KOPT-K1 (cell line): ENCODE data around the gene PTPRR.

Experiments
- H3K27ac ChIP-seq: fragments of 200-600 bp; sonication (generic); 2 replicates; pipeline ENCODE4 v1.5.1; 2016; ENCODE audit warnings: antibody characterized with exemption, mild to moderate bottlenecking, low read depth, low read length; ENCODE audit not compliant: poor library complexity, severe bottlenecking
- H3K36me3 ChIP-seq: fragments of 200-600 bp; sonication (generic); 2 replicates; pipeline ENCODE4 v1.5.1; 2017; ENCODE audit warnings: antibody characterized with exemption, mild to moderate bottlenecking, low read length, moderate library complexity; ENCODE audit not compliant: insufficient read depth
- H3K9me3 ChIP-seq: fragments of 200-600 bp; sonication (generic); 2 replicates; pipeline ENCODE4 v1.5.1; 2017; ENCODE audit warnings: antibody characterized with exemption, low read length, mild to moderate bottlenecking; ENCODE audit not compliant: insufficient read depth, poor library complexity, severe bottlenecking

Gene PTPRR

GRCh38 chr12:70639535-70639934, 281.0 kb downstream of the PTPRR start:
- no peaks in the 10 kb centered on the region for H3K36me3 ChIP-seq
- no peak overlapping the region for H3K27ac ChIP-seq
- H3K9me3 ChIP-seq: no peaks in the 10 kb centered on the region

GRCh38 chr12:70638639-70639360, 281.7 kb downstream of the PTPRR start:
- H3K36me3 ChIP-seq: no peaks in the 10 kb centered on the region
- H3K27ac ChIP-seq: no peak overlapping the region
- no peaks in the 10 kb centered on the region for H3K9me3 ChIP-seq

- Histone ChIP-seq H3K36me3 (no peaks in the 10 kb centered on the region), H3K27ac (no peak within 1 kb of the TSS), H3K9me3 (no peaks in the 10 kb centered on the region)
Observed at GRCh38 chr12:70637303-70638085, 283.0 kb downstream of the PTPRR start, which contains the start of gene PTPRB. Gene PTPRB (minus strand): TSS chr12:70637429. CDS start chr12:70637395, 34 bp downstream.

GRCh38 chr12:70635755-70636154, 284.8 kb downstream of the PTPRR start:
- Histone ChIP-seq H3K36me3 (no peaks in the 10 kb centered on the region), H3K27ac (no peak overlapping the region), H3K9me3 (no peaks in the 10 kb centered on the region)

GRCh38 chr12:70628701-70629480, 291.6 kb downstream of the PTPRR start:
- Histone ChIP-seq H3K9me3 (no peaks in the 10 kb centered on the region), H3K36me3 (no peaks in the 10 kb centered on the region), H3K27ac (no peak overlapping the region)

GRCh38 chr12:70627677-70628076, 292.9 kb downstream of the PTPRR start:
- no peaks in the 10 kb centered on the region for H3K9me3 ChIP-seq
- H3K27ac ChIP-seq: no peak overlapping the region
- no peaks in the 10 kb centered on the region for H3K36me3 ChIP-seq

GRCh38 chr12:70626180-70626579, 294.4 kb downstream of the PTPRR start:
- Histone ChIP-seq H3K27ac (no peak overlapping the region), H3K36me3 (no peaks in the 10 kb centered on the region), H3K9me3 (no peaks in the 10 kb centered on the region)

- Histone ChIP-seq H3K36me3 (no peaks in the 10 kb centered on the region), H3K27ac (no peak overlapping the region), H3K9me3 (no peaks in the 10 kb centered on the region)
Observed at GRCh38 chr12:70619471-70620152, 300.9 kb downstream of the PTPRR start.

- Histone ChIP-seq H3K9me3 (no peaks in the 10 kb centered on the region), H3K27ac (no peak overlapping the region), H3K36me3 (no peaks in the 10 kb centered on the region)
Observed at GRCh38 chr12:70618371-70618770, 302.2 kb downstream of the PTPRR start.

GRCh38 chr12:70617450-70617849, 303.1 kb downstream of the PTPRR start:
- no peaks in the 10 kb centered on the region for H3K9me3 ChIP-seq
- H3K27ac ChIP-seq: no peak overlapping the region
- no peaks in the 10 kb centered on the region for H3K36me3 ChIP-seq

- no peaks in the 10 kb centered on the region for H3K36me3 ChIP-seq
- no peak overlapping the region for H3K27ac ChIP-seq
- no peaks in the 10 kb centered on the region for H3K9me3 ChIP-seq
Observed at GRCh38 chr12:70615174-70615866, 305.2 kb downstream of the PTPRR start.

GRCh38 chr12:70609739-70610491, 310.6 kb downstream of the PTPRR start:
- Histone ChIP-seq H3K9me3 (no peaks in the 10 kb centered on the region), H3K27ac (no peak overlapping the region), H3K36me3 (no peaks in the 10 kb centered on the region)

GRCh38 chr12:70609203-70609602, 311.3 kb downstream of the PTPRR start:
- Histone ChIP-seq H3K27ac (no peak overlapping the region), H3K36me3 (no peaks in the 10 kb centered on the region), H3K9me3 (no peaks in the 10 kb centered on the region)

GRCh38 chr12:70608184-70608583, 312.4 kb downstream of the PTPRR start:
- Histone ChIP-seq H3K9me3 (no peaks in the 10 kb centered on the region), H3K27ac (no peak overlapping the region), H3K36me3 (no peaks in the 10 kb centered on the region)
